ENCODE measurements around the gene DENND5B.

DENND5B gene

GRCh38 chr12:31342286-31342685 is 248.7 kb downstream of the DENND5B start:
- DNase-seq (ENCODE audit: extremely low spot score) = no peak
- POLR2A ChIA-PET = no interaction called here
- CTCF ChIA-PET = no interaction called here

DNA sequence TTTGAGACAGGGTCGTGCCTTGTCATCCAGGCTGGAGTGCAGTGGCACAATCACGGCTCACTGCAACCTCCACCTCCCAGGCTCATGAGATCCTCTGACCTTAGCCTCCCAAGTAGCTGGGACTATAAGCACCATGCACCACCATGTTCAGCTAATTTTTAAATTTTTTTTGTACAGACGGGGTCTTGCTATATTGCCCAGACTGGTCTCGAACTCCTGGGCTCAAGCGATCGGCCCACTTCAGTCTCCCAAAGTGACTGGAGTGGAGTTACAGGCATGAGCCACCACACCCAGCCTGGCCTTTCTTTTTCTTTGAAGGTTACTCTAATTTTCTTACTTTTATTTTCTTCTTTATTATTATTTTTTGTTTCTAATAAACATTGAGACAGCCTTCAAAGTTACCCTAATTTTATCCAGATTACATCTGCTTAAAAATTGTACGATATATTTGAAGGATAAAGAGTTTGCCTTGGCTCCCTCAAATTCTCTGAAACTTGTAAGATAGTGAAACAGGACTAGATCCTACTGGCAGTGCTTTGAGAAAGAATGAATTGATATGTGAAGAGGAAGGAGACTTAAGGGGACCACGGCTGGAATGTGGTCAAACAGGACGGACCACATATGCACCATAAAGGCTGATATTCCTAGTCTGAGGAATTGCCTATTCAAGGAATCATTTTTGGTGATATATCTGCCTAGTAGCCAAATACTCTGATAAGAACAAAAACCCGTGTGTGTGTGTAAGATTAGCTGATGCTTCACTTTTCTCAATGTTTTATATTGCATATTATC is 250.9 kb downstream of the DENND5B start:
- TF ChIP-seq BHLHE40 (IDR thresholded peaks at IDR 0.05; ENCODE audit: borderline replicate concordance) (no peak), ELF4 (IDR thresholded peaks at IDR 0.05) (no peak), ARNT (IDR thresholded peaks at IDR 0.05) (no peak), L3MBTL2 (conservative IDR thresholded peaks at IDR 0.05) (no peak), SUZ12 (IDR thresholded peaks at IDR 0.05) (no peak), NFRKB (IDR thresholded peaks at IDR 0.05) (no peak), ZNF384 (IDR thresholded peaks at IDR 0.05) (no peak), FOXA1 (IDR thresholded peaks at IDR 0.05) (no peak), CTBP1 (IDR thresholded peaks at IDR 0.05; ENCODE audit: borderline replicate concordance) (no peak), HDGF (IDR thresholded peaks at IDR 0.05; ENCODE audit: borderline replicate concordance) (no peak), FOXM1 (IDR thresholded peaks at IDR 0.05; ENCODE audit: borderline replicate concordance) (no peak), SP1 (IDR thresholded peaks at IDR 0.05) (no peak), TARDBP (IDR thresholded peaks at IDR 0.05) (no peak), FOXK2 (IDR thresholded peaks at IDR 0.05) (no peak), PKNOX1 (IDR thresholded peaks at IDR 0.05) (no peak), LEF1 (IDR thresholded peaks at IDR 0.05; ENCODE audit: borderline replicate concordance) (no peak)
- DNase-seq (ENCODE audit: extremely low spot score) = no peak
- POLR2A ChIA-PET = no interaction called here
- CTCF ChIA-PET = no interaction called here

More at GRCh38 chr12:31342286-31342685, 248.7 kb downstream of the DENND5B start:
- TF ChIP-seq ARNT (IDR thresholded peaks at IDR 0.05) = no peak
- TF ChIP-seq PKNOX1 (IDR thresholded peaks at IDR 0.05) = no peak
- no peak for TF ChIP-seq CTBP1 (IDR thresholded peaks at IDR 0.05; ENCODE audit: borderline replicate concordance)

GRCh38 chr12:31337952-31338351 is 253.0 kb downstream of the DENND5B start:
- ChIA-PET POLR2A (interaction anchor here (1.4 to 2.3 kb wide), 3 partner anchors 11 to 33 kb away, joined by 3 to 7 read pairs (median 4); no protein-coding TSS in a partner anchor), CTCF (interaction anchor here (1.1 kb wide), 1 partner anchor 12 kb away, joined by 5 read pairs; the partner anchor contains the start of gene SINHCAF)
- no peak for DNase-seq (ENCODE audit: extremely low spot score)
- TF ChIP-seq ELF4 (IDR thresholded peaks at IDR 0.05) (no peak), ZNF384 (IDR thresholded peaks at IDR 0.05) (no peak), BHLHE40 (IDR thresholded peaks at IDR 0.05; ENCODE audit: borderline replicate concordance) (no peak), SUZ12 (IDR thresholded peaks at IDR 0.05) (no peak), FOXM1 (IDR thresholded peaks at IDR 0.05; ENCODE audit: borderline replicate concordance) (no peak), PKNOX1 (IDR thresholded peaks at IDR 0.05) (no peak), TARDBP (IDR thresholded peaks at IDR 0.05) (no peak), HDGF (IDR thresholded peaks at IDR 0.05; ENCODE audit: borderline replicate concordance) (no peak), ARNT (IDR thresholded peaks at IDR 0.05) (no peak), SP1 (IDR thresholded peaks at IDR 0.05) (no peak), NFRKB (IDR thresholded peaks at IDR 0.05) (no peak), FOXA1 (IDR thresholded peaks at IDR 0.05) (no peak), FOXK2 (IDR thresholded peaks at IDR 0.05) (no peak), LEF1 (IDR thresholded peaks at IDR 0.05; ENCODE audit: borderline replicate concordance) (no peak), CTBP1 (IDR thresholded peaks at IDR 0.05; ENCODE audit: borderline replicate concordance) (no peak)

All from HEK293T (cell line).